GM06990 (cell line): Measurements from ENCODE around the gene MZT1.

Source experiments
- DNase-seq: peaks from one replicate; pipeline ENCODE4 v3.0.0-alpha.2; 2011; ENCODE audit not compliant: insufficient read length; ENCODE audit errors: extremely low read depth
- H3K27me3 ChIP-seq: replicated peaks from 2 replicates; pipeline ENCODE4 v1.6.0; 2011; ENCODE audit warnings: low read length; ENCODE audit not compliant: control insufficient read depth, insufficient read depth
- H3K36me3 ChIP-seq: 2 replicates; pipeline ENCODE4 v1.5.1; 2011; ENCODE audit warnings: low read length; ENCODE audit not compliant: control insufficient read depth, insufficient read depth
- H3K4me3 ChIP-seq: replicated peaks from 2 replicates; pipeline ENCODE4 v1.5.1; 2011; ENCODE audit warnings: low read depth, mild to moderate bottlenecking, control low read depth, low read length
- CTCF ChIP-seq: IDR thresholded peaks from 2 replicates; pipeline ENCODE4 v1.5.1; 2011; ENCODE audit warnings: low read length, control low read depth, mild to moderate bottlenecking, inconsistent platforms; ENCODE audit not compliant: insufficient read depth, poor library complexity, severe bottlenecking

MZT1 gene

GRCh38 chr13:72727417-72728289, at the start of gene MZT1, which contains the start of gene BORA:
TSS of gene MZT1 (minus strand) at chr13:72727629. CDS start at chr13:72727602, 27 bp downstream.
TSS of gene BORA (plus strand) at chr13:72727923. CDS start at chr13:72728941, 1,018 bp downstream.
- H3K27me3 ChIP-seq, result no peaks in the 10 kb centered on the region
- peak within 1 kb of the TSS; percentile 82 for H3K4me3 ChIP-seq
- TF ChIP-seq CTCF, result no peak
- peak; percentile 100 for DNase-seq
- H3K36me3 ChIP-seq, result no peaks in the 10 kb centered on the region; the same call in 1 of the 2 replicates

- H3K27me3 ChIP-seq, result no peaks in the 10 kb centered on the region
- no peak for TF ChIP-seq CTCF
- H3K36me3 ChIP-seq, result peaks cover 8% of the 10 kb centered on the region
- H3K4me3 ChIP-seq, result no peak overlapping the region
- DNase-seq, result no peak
Observed at GRCh38 chr13:72774019-72774418, 46.6 kb upstream of the MZT1 start.

GRCh38 chr13:72763411-72763810, 36.0 kb upstream of the MZT1 start:
- no peaks in the 10 kb centered on the region for H3K27me3 ChIP-seq
- no peak for DNase-seq
- H3K36me3 ChIP-seq, result peaks cover 10% of the 10 kb centered on the region
- TF ChIP-seq CTCF, result no peak
- H3K4me3 ChIP-seq, result no peak overlapping the region

GRCh38 chr13:72760189-72760588, 32.8 kb upstream of the MZT1 start:
- H3K4me3 ChIP-seq, result no peak overlapping the region
- H3K36me3 ChIP-seq, result peaks cover 7% of the 10 kb centered on the region
- no peaks in the 10 kb centered on the region for H3K27me3 ChIP-seq
- no peak for TF ChIP-seq CTCF
- DNase-seq, result no peak

- no peak for TF ChIP-seq CTCF
- Histone ChIP-seq H3K36me3 (peaks cover 7% of the 10 kb centered on the region), H3K4me3 (no peak overlapping the region), H3K27me3 (no peaks in the 10 kb centered on the region)
- DNase-seq, result no peak
Observed at GRCh38 chr13:72757792-72758535, 30.5 kb upstream of the MZT1 start.
